ENCODE measurements around the gene CSNK1G1.

DNA sequence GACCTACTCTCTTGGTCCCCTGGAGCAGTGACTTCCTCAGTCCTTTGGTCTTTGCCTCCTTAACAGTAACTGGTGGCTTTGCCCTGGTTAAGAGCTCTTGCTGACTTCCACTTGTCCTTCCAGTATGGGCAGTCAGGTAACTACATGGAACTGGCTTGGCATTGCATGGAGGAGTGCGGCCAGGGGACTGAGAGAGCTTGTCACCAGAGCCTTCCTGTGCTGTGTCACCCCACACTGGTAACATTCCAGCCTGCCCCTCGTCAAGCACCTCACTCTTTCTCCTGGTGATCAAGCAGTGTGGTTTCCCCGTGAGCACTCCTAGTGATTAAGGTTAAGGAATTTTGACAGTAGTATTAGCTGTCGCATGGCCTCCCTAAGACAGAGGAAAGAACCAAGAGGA is 223.8 kb downstream of the CSNK1G1 start:
- TF ChIP-seq POLR2A (IDR thresholded peaks at IDR 0.05) (no peak), POLR2AphosphoS5 (IDR thresholded peaks at IDR 0.05) (no peak)
